ENCODE measurements around the gene RPGRIP1L.
A peak's percentile ranks its signal among the peaks of the same experiment; 100 is the strongest.

Gene RPGRIP1L

DNA sequence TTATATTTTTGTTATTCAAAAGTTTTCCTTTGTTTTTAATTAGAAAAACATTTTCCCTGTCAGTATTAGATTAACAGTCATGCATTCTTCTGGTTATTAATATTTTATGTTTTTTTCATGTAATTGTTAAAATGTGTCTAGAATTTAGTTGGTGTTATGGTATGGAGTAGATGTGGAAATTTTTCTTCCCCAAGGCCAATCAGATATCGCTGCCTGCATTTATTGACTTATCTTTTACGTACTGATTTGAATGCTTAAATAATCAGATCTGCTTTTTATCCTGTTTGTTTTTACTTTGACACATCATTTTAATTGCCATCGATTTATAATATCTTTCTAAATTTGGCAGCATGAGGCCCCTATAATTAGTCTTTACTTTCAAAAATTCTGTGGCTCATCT, 13.9 kb upstream of the RPGRIP1L start:
- peaks cover 4% of the 10 kb centered on the region for H3K36me3 Mint-ChIP-seq (ENCODE audit: low read depth)
- H3K4me1 Mint-ChIP-seq: peaks cover 24% of the 10 kb centered on the region
- no peaks in the 10 kb centered on the region for H3K9me3 Mint-ChIP-seq
- no peak overlapping the region for H3K4me3 Mint-ChIP-seq
- TF ChIP-seq, protein P1, sequence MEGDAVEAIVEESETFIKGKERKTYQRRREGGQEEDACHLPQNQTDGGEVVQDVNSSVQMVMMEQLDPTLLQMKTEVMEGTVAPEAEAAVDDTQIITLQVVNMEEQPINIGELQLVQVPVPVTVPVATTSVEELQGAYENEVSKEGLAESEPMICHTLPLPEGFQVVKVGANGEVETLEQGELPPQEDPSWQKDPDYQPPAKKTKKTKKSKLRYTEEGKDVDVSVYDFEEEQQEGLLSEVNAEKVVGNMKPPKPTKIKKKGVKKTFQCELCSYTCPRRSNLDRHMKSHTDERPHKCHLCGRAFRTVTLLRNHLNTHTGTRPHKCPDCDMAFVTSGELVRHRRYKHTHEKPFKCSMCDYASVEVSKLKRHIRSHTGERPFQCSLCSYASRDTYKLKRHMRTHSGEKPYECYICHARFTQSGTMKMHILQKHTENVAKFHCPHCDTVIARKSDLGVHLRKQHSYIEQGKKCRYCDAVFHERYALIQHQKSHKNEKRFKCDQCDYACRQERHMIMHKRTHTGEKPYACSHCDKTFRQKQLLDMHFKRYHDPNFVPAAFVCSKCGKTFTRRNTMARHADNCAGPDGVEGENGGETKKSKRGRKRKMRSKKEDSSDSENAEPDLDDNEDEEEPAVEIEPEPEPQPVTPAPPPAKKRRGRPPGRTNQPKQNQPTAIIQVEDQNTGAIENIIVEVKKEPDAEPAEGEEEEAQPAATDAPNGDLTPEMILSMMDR (IDR thresholded peaks at IDR 0.05; ENCODE audit: unreplicated experiment in 3 of 3): no peak
- H3K27me3 Mint-ChIP-seq (ENCODE audit: low read depth): no peaks in the 10 kb centered on the region
- no peak overlapping the region for H3K27ac Mint-ChIP-seq

DNA sequence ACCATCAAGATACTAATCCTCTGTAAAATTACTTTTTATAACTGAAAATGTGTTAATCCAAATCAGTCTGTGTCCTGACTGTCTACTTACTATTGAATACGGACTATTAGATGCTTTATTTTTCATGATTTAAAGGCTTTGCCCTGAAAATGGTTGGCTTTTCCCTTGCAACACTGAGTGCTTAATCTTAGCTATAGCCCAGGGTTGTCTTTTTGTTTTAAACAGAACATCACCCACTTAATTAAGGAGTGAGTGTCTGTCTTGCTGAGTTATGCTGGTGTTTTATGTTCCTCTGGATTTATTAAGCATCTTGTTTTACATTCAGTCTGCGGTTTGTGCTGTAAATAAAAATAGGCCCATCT, 11.3 kb upstream of the RPGRIP1L start:
- Mint-ChIP-seq H3K4me3 (no peak overlapping the region), H3K4me1 (peaks cover 29% of the 10 kb centered on the region), H3K36me3 (ENCODE audit: low read depth) (no peaks in the 10 kb centered on the region), H3K27me3 (ENCODE audit: low read depth) (no peaks in the 10 kb centered on the region), H3K9me3 (no peaks in the 10 kb centered on the region), H3K27ac (peak overlapping the region in 1 of 3 experiments; percentile 8)
- TF ChIP-seq, protein P1 (IDR thresholded peaks at IDR 0.05; ENCODE audit: unreplicated experiment in 3 of 3): no peak

DNA sequence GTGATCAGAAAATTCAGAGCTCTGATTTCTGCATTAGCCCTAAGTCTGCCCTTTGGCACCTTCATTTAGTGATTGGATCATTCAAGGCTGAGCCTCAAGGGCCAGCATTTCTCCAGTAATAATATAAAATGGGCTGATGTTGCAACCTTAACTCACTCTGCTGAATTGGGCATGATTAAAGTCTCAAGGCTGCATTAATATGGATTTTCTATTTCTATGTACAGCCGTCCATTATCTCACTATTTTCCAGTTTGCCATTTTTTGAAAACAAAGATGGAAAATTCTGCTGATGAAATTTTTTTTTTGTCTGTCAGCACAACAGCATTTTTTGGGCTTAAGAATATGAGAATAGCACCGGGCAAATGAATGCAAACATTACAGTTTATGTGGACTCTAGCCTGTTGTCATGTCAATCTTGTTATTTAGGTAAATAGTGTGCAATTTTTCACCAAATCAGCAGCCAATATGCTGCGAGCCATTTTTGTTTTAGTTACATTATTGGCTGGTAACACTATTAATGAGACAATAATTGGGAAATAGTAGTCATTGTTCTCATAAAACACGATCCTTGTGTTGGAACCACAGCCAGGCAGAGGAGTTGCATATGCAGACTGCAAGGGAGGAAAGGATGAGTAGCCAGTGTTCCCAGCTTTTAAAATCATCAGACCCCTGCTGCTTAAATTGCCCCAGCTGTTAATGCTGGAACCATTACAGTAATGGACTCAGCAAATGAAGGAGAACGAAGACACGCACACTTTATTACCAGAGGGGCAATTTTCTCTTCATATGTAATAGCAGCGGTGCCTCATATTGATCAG, 10.8 kb upstream of the RPGRIP1L start:
- H3K4me3 Mint-ChIP-seq: no peak overlapping the region
- no peaks in the 10 kb centered on the region for H3K9me3 Mint-ChIP-seq
- no peaks in the 10 kb centered on the region for H3K27me3 Mint-ChIP-seq (ENCODE audit: low read depth)
- H3K4me1 Mint-ChIP-seq: peaks cover 29% of the 10 kb centered on the region
- H3K27ac Mint-ChIP-seq: peak overlapping the region in 2 of 3 experiments; percentile 8 to 45
- TF ChIP-seq, protein P1 (IDR thresholded peaks at IDR 0.05; ENCODE audit: unreplicated experiment in 3 of 3): no peak
- H3K36me3 Mint-ChIP-seq (ENCODE audit: low read depth): no peaks in the 10 kb centered on the region

DNA sequence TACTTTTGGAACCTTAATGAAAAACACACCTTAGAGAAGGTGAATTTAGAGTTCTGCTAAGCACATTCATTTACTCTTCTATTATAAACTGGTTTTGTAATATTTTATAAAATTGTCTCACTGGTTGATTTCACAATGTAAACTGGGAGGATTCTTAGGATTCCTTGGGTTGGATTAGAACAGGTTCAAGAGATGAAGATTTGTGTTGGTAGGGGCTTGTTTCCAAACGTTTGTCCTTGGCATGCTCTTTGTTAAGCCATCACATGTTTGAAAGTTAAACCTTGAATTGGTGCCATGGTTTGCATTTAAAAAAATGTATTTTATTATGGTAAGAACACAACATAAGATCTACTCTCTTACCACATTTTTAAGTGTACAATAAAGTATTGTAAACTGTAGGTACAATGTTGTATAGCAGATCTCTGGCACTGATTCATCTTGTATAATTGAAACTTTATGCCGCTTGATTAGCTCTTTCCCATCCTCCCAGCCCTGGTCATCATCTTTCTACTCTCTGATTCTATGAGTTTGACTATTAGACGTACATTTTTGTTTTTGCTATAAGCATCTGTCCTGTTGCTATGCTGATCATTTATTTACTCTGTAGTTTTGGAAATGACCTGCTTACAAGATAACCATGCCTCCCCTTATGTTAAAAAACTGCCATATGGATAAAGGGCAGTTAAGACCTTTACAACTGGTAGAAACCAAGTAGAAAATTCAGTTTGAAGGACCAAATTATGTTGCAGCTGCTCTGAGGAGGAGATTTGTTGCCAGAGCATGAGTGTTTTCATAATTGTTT, 9.9 kb upstream of the RPGRIP1L start:
- no peaks in the 10 kb centered on the region for H3K27me3 Mint-ChIP-seq (ENCODE audit: low read depth)
- H3K9me3 Mint-ChIP-seq: no peaks in the 10 kb centered on the region
- peaks cover 29% of the 10 kb centered on the region for H3K4me1 Mint-ChIP-seq
- no peaks in the 10 kb centered on the region for H3K36me3 Mint-ChIP-seq (ENCODE audit: low read depth)
- no peak overlapping the region for H3K27ac Mint-ChIP-seq
- TF ChIP-seq, protein P1 (IDR thresholded peaks at IDR 0.05; ENCODE audit: unreplicated experiment in 3 of 3): no peak
- no peak overlapping the region for H3K4me3 Mint-ChIP-seq

DNA sequence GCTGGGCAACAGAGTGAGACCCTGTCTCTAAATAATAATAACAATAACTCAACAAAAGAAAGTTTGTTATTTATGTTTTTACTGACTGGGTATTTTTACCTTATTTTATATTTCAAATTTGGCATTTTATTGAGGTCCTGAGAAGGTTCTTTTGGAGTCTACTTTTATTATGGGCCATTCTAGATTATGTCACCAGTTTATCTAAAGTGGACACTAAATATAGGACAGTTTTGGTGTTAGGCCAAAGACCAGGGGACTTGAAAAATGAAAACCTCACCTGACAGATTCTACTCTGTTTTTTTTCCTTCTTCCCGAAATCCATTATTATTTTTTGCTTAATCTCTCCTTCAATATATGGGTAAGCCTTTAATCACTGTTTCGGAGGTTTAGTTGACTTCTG, 8.4 kb upstream of the RPGRIP1L start:
- H3K4me3 Mint-ChIP-seq: no peak overlapping the region
- no peak overlapping the region for H3K27ac Mint-ChIP-seq
- H3K27me3 Mint-ChIP-seq (ENCODE audit: low read depth): no peaks in the 10 kb centered on the region
- H3K4me1 Mint-ChIP-seq: peaks cover 29% of the 10 kb centered on the region
- TF ChIP-seq, protein P1 (IDR thresholded peaks at IDR 0.05; ENCODE audit: unreplicated experiment in 3 of 3): no peak
- H3K36me3 Mint-ChIP-seq (ENCODE audit: low read depth): peaks cover 9% of the 10 kb centered on the region
- H3K9me3 Mint-ChIP-seq: peaks cover 5% of the 10 kb centered on the region
